Esophagus muscularis mucosa (tissue), 4 donors: ENCODE data around the gene GON4L.
"Not testable (repeated sequence)": the region's sequence is repeated elsewhere in the genome, so short reads cannot be mapped to it uniquely, and the experiment has no call there.

Experiments
- EP300 ChIP-seq: sonication (generic); formaldehyde crosslinking; IDR thresholded peaks from one replicate; pipeline ENCODE4 v1.6.1; 2017; ENCODE audit warnings: antibody characterized with exemption
- POLR2A ChIP-seq: fragments of 450-650 bp; IDR thresholded peaks from one replicate; pipeline ENCODE4 v1.6.1; 2017; ENCODE audit warnings: antibody characterized with exemption, moderate library complexity, mild to moderate bottlenecking, low read depth
- POLR2AphosphoS5 ChIP-seq, 2 donors: sonication (generic); formaldehyde crosslinking; IDR thresholded peaks; one replicate each; pipeline ENCODE4 v1.6.1; 2017; ENCODE audit warnings: antibody characterized with exemption in 2 of 2
- TF ChIP-seq, protein P1 (sequence below), 3 experiments: fragments of 200-600 bp in 2 of 3; fragments of 450-650 bp in 1 of 3; sonication (generic) in 2 of 3; IDR thresholded peaks; one replicate each; pipeline ENCODE4 v1.5.1; 2017 to 2019; ENCODE audit warnings: antibody characterized with exemption in 3 of 3, mild to moderate bottlenecking in 2 of 3, moderate library complexity in 1 of 3

DNA sequence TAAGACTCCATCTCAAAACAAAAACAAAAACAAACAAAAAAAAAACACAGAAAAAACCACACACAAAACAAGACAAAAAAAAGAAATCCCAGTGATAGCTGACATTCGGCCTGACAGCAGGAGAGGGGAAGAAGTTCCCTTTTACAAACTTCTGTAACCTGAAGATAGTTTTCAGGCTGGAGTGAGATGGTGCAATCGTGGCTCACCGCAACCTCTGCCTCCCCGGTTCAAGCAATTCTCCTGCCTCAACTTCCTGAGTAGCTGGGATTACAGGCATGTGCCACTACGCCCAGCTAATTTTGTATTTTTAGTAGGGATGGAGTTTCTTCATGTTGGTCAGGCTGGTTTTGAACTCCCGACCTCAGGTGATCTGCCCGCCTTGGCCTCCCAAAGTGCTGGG lies 93.0 kb downstream of the GON4L start:
- TF ChIP-seq, protein P1, sequence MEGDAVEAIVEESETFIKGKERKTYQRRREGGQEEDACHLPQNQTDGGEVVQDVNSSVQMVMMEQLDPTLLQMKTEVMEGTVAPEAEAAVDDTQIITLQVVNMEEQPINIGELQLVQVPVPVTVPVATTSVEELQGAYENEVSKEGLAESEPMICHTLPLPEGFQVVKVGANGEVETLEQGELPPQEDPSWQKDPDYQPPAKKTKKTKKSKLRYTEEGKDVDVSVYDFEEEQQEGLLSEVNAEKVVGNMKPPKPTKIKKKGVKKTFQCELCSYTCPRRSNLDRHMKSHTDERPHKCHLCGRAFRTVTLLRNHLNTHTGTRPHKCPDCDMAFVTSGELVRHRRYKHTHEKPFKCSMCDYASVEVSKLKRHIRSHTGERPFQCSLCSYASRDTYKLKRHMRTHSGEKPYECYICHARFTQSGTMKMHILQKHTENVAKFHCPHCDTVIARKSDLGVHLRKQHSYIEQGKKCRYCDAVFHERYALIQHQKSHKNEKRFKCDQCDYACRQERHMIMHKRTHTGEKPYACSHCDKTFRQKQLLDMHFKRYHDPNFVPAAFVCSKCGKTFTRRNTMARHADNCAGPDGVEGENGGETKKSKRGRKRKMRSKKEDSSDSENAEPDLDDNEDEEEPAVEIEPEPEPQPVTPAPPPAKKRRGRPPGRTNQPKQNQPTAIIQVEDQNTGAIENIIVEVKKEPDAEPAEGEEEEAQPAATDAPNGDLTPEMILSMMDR (IDR thresholded peaks at IDR 0.05): not testable (repeated sequence)
- not testable (repeated sequence) for TF ChIP-seq POLR2A; POLR2AphosphoS5 (IDR thresholded peaks at IDR 0.05); EP300
